ENCODE measurements around the gene MPDU1. TPM values are rescaled to one million over a fixed set of nuclear protein-coding genes. Genes with fewer than 3 reads are reported as not detected.

Gene MPDU1
- total RNA-seq, 1 experiment from 2014 or later = 50.9 TPM

GRCh38 chr17:7573324-7574080, 10.2 kb upstream of the MPDU1 start (continued):
- TF ChIP-seq ZBTB33 (IDR thresholded peaks at IDR 0.05; ENCODE audit: extremely low read depth, insufficient replicate concordance, low read length) (no peak), ZNF274 (IDR thresholded peaks at IDR 0.05; ENCODE audit: low read depth, low read length) (no peak), SRF (IDR thresholded peaks at IDR 0.05; ENCODE audit: low read depth) (no peak), EZH2 (IDR thresholded peaks at IDR 0.05) (no peak), SIN3A (IDR thresholded peaks at IDR 0.05; ENCODE audit: low read depth) (peak; percentile 86), EZH2phosphoT487 (IDR thresholded peaks at IDR 0.05; ENCODE audit: borderline replicate concordance) (no peak), ATF3 (IDR thresholded peaks at IDR 0.05) (no peak)

GRCh38 chr17:7574176-7574953, 9.3 kb upstream of the MPDU1 start:
- TF ChIP-seq ELF1 (IDR thresholded peaks at IDR 0.05; ENCODE audit: borderline replicate concordance, low read depth) = no peak
- no peak for TF ChIP-seq ZNF274 (IDR thresholded peaks at IDR 0.05; ENCODE audit: low read depth, low read length)
- TF ChIP-seq EGR1 (IDR thresholded peaks at IDR 0.05; ENCODE audit: low read depth) = no peak
- TF ChIP-seq ZFX (IDR thresholded peaks at IDR 0.05) = no peak
- TF ChIP-seq CBX3 (IDR thresholded peaks at IDR 0.05; ENCODE audit: low read depth) = no peak
- no peak for TF ChIP-seq SP1 (IDR thresholded peaks at IDR 0.05; ENCODE audit: low read depth)
- no peak for TF ChIP-seq CTCF (IDR thresholded peaks at IDR 0.05 in 2 of 3, conservative IDR thresholded peaks at IDR 0.05 in 1 of 3; ENCODE audit: borderline replicate concordance in 1 of 3, insufficient read depth in 1 of 3, low read depth in 2 of 3, low read length in 2 of 3)
- Histone ChIP-seq H3K4me2 (ENCODE audit: low read length) (peak overlapping the region; percentile 97), H3K9ac (ENCODE audit: low read length) (peak overlapping the region; percentile 100), H3K36me3 (ENCODE audit: control insufficient read depth in 1 of 2, insufficient read depth in 2 of 2, low read length in 2 of 2) (peaks cover 38 to 76% of the 10 kb centered on the region in 2 experiments), H3K9me3 (ENCODE audit: control insufficient read depth in 1 of 2, insufficient read depth in 1 of 2, low read depth in 1 of 2, low read length in 2 of 2) (no peaks in the 10 kb centered on the region), H4K20me1 (ENCODE audit: insufficient read depth) (peaks cover 35% of the 10 kb centered on the region; the same call in 1 of the 2 replicates), H3K9me2 (ENCODE audit: insufficient read depth) (no peaks in the 10 kb centered on the region), H3K27me3 (ENCODE audit: insufficient read depth, low read length) (no peaks in the 10 kb centered on the region), H3K4me3 (replicated peaks in 1 of 2; ENCODE audit: low read depth in 1 of 2, low read length in 2 of 2) (peak overlapping the region; percentile 94 to 100), H3K4me1 (ENCODE audit: control insufficient read depth in 1 of 2, insufficient read depth in 2 of 2, low read length in 2 of 2) (peaks cover 8 to 74% of the 10 kb centered on the region in 2 experiments; a peak in 3 of 4 replicates), H3K27ac (ENCODE audit: low read depth, low read length) (peak overlapping the region; percentile 97), H3K79me2 (ENCODE audit: insufficient read depth, low read length) (peaks cover 70% of the 10 kb centered on the region), H2AFZ (ENCODE audit: low read depth, low read length, poor library complexity, severe bottlenecking) (no peak overlapping the region)
- intact Hi-C loops (cut with micrococcal nuclease) = no loop called here
- no TSS peak for BruUV-seq (replicated peaks)
- RAD21 ChIA-PET (ENCODE audit: low non-redundant PET in 1 of 2, low total read pairs in 2 of 2, uncharacterized antibody in 2 of 2, unreplicated experiment in 2 of 2) = no interaction called here
- CTCF ChIA-PET = no interaction called here
- POLR2A ChIA-PET = interaction anchor here (0.7 to 2.6 kb wide), 3 partner anchors 10 to 113 kb away, joined by 3 to 13 read pairs (median 8); partner anchors contain the start of genes MPDU1, TP53 and WRAP53
- no peak for ATAC-seq
- DNase-seq (ENCODE audit: low read depth, low spot score) = no peak

Data from HCT116 (cell line).